ENCODE data around the gene MAPKAPK2.

Gene MAPKAPK2

DNA sequence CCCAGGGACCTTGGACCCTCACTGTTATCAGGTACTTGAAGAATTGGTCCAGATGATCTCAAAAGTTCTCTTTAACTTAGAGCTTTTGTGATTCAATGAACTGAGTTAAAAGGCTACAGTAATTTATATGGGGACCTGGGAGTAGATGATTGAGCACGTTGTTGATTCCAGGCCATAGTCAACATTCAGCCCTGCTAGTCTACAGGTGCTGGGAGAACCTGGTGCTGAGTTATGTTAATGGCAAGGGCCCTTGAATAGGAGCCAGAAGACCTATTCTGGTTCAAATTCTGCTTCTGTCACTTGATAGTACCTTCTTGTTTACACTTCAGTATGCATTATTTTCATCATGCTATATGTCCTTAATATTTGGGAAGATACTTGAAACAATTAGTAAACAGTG is 38.2 kb upstream of the MAPKAPK2 start:
- TF ChIP-seq ZFX (IDR thresholded peaks at IDR 0.05; ENCODE audit: borderline replicate concordance): no peak
- TF ChIP-seq, protein P1, sequence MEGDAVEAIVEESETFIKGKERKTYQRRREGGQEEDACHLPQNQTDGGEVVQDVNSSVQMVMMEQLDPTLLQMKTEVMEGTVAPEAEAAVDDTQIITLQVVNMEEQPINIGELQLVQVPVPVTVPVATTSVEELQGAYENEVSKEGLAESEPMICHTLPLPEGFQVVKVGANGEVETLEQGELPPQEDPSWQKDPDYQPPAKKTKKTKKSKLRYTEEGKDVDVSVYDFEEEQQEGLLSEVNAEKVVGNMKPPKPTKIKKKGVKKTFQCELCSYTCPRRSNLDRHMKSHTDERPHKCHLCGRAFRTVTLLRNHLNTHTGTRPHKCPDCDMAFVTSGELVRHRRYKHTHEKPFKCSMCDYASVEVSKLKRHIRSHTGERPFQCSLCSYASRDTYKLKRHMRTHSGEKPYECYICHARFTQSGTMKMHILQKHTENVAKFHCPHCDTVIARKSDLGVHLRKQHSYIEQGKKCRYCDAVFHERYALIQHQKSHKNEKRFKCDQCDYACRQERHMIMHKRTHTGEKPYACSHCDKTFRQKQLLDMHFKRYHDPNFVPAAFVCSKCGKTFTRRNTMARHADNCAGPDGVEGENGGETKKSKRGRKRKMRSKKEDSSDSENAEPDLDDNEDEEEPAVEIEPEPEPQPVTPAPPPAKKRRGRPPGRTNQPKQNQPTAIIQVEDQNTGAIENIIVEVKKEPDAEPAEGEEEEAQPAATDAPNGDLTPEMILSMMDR (IDR thresholded peaks at IDR 0.05): no peak
- no peak overlapping the region for H3K27ac ChIP-seq

GRCh38 chr1:206647224-206647623 is 37.5 kb upstream of the MAPKAPK2 start:
- TF ChIP-seq, protein P1 (IDR thresholded peaks at IDR 0.05): no peak
- no peak for TF ChIP-seq ZFX (IDR thresholded peaks at IDR 0.05; ENCODE audit: borderline replicate concordance)
- H3K27ac ChIP-seq: no peak overlapping the region

- no peak overlapping the region for H3K27ac ChIP-seq
- TF ChIP-seq, protein P1 (IDR thresholded peaks at IDR 0.05): no peak
- no peak for TF ChIP-seq ZFX (IDR thresholded peaks at IDR 0.05; ENCODE audit: borderline replicate concordance)
Measured at GRCh38 chr1:206649261-206649921, 35.3 kb upstream of the MAPKAPK2 start.

- no peak overlapping the region for H3K27ac ChIP-seq
- TF ChIP-seq, protein P1 (IDR thresholded peaks at IDR 0.05): no peak
- no peak for TF ChIP-seq ZFX (IDR thresholded peaks at IDR 0.05; ENCODE audit: borderline replicate concordance)
Measured at GRCh38 chr1:206651014-206651413, 33.7 kb upstream of the MAPKAPK2 start.

DNA sequence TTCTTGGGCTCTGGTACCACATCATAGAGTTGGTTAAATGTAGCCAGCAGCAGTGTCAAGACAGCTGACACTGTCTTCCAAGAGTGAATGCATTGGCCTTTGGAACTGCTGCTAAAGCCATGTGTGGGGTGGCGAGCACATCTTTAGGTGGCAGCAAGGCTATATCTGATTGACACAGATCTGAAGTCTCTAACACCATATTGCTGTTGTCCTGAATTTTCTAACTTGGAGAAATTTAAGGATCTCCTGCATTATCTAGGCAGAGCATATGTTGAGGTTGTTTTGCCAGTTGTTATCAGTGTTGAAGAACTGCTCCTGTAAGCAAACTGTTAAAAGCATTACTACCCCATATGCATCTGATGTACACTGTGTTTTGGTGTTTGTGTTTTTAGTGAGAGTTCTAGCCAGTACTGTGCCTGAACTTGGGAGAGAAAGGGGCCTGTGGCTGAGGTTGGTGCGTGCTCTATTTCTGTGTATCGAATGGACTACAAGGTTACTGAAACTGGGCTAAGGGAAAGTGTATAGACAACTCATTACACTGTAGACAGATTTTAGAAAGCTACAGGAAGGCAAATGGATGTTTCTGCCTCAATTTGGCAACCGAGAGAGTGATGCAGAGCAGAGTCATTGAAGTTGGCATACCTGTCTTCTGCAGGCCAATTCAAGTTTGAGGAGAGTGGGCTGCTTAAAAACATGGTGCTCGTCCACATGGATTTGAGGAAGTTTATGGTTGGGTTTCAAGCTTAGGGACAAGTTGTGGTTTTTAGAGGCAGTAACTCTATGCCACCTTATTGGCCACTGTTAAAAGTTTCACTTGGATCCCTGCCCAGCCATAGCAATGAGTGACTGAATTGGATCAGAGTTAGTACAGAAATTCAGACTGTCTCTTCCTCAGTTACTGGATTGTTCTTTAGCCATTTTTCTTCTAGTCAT is 32.5 kb upstream of the MAPKAPK2 start:
- TF ChIP-seq, protein P1 (IDR thresholded peaks at IDR 0.05): no peak
- no peak for TF ChIP-seq ZFX (IDR thresholded peaks at IDR 0.05; ENCODE audit: borderline replicate concordance)
- no peak overlapping the region for H3K27ac ChIP-seq

DNA sequence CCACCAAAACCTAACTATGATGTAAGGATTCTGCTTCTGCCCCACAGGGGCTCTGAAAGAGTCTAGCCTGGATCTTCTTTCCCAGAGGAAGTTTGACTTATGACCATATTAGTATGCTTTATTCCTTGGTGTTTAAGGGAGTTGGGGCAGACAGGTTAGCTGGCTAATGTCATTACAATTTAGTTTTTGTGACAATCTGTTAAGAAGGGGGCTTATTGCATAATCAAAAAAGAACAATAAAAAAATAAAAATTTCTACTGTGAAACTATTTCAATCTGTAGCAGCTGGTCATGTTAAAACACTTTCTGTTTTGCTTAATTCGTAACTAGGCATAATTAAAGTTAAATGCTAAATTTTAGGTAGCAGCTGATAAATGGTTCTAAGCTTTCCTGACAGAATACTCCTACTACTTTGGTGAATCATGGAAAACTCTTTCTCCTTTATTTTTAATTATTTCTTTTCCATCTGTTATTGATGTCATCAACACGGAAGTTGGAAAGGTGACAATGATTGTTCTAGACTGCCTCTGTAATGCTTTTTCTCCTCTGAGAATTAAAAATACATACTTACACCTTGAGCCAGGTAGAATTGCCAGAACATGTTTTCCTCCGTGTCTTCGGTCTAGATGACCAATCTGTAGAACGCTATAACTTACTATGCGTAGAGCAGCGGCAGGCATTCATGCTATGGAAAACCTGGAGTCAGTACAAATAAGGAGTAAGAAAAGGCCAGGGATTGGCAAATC is 30.8 kb upstream of the MAPKAPK2 start:
- TF ChIP-seq ZFX (IDR thresholded peaks at IDR 0.05; ENCODE audit: borderline replicate concordance): no peak
- TF ChIP-seq, protein P1 (IDR thresholded peaks at IDR 0.05): no peak

More for the DNA sequence above, 30.8 kb upstream of the MAPKAPK2 start:
- H3K27ac ChIP-seq: no peak overlapping the region

Data from 22Rv1 (cell line).